SH-SY5Y (cell line): Measurements from ENCODE around the gene GRAMD2B.

Experiments
- GATA2 ChIP-seq: IDR thresholded peaks from 2 replicates; pipeline ENCODE4 v1.6.1; 2011; ENCODE audit warnings: mild to moderate bottlenecking, low read depth, low read length
- GATA3 ChIP-seq: IDR thresholded peaks from 2 replicates; pipeline ENCODE4 v1.6.1; 2011; ENCODE audit warnings: low read depth, mild to moderate bottlenecking, low read length, moderate library complexity

- TF ChIP-seq GATA3, result no peak
- no peak for TF ChIP-seq GATA2
Measured at GRCh38 chr5:126514558-126515141, 91.4 kb downstream of the GRAMD2B start.
